ENCODE measurements around the gene SLC22A5.

Gene SLC22A5

GRCh38 chr5:132369474-132370180 is at the start of gene SLC22A5:
Gene SLC22A5, plus strand, starts transcription at chr5:132369710. Its CDS starts 263 bp downstream, at chr5:132369973.
- DNase-seq = peak; percentile 63 to 67

- DNase-seq = no peak
Observed at GRCh38 chr5:132319975-132320374, 49.5 kb upstream of the SLC22A5 start.

- no peak for DNase-seq
Observed at GRCh38 chr5:132321109-132321721, 48.3 kb upstream of the SLC22A5 start.

GRCh38 chr5:132322266-132322665 is 47.2 kb upstream of the SLC22A5 start:
- DNase-seq = no peak

- DNase-seq = no peak
Observed at GRCh38 chr5:132323202-132323601, 46.3 kb upstream of the SLC22A5 start.

GRCh38 chr5:132325691-132326090 is 43.8 kb upstream of the SLC22A5 start:
- no peak for DNase-seq

- DNase-seq = no peak
Observed at GRCh38 chr5:132327252-132327955, 42.1 kb upstream of the SLC22A5 start.

GRCh38 chr5:132334812-132335211 is 34.7 kb upstream of the SLC22A5 start:
- no peak for DNase-seq

GRCh38 chr5:132335402-132335801 is 34.1 kb upstream of the SLC22A5 start:
- no peak for DNase-seq

- DNase-seq = no peak
Observed at GRCh38 chr5:132339502-132339901, 30.0 kb upstream of the SLC22A5 start.

- no peak for DNase-seq
Observed at GRCh38 chr5:132342291-132343180, 27.0 kb upstream of the SLC22A5 start.

- no peak for DNase-seq
Observed at GRCh38 chr5:132344775-132345514, 24.6 kb upstream of the SLC22A5 start.

- no peak for DNase-seq
Observed at GRCh38 chr5:132353486-132353995, 16.0 kb upstream of the SLC22A5 start.

GRCh38 chr5:132354381-132355139 is 14.9 kb upstream of the SLC22A5 start:
- no peak for DNase-seq

- no peak for DNase-seq
Observed at GRCh38 chr5:132355140-132355765, 14.3 kb upstream of the SLC22A5 start.

- no peak for DNase-seq
Observed at GRCh38 chr5:132358775-132359174, 10.7 kb upstream of the SLC22A5 start.

GRCh38 chr5:132362086-132362485 is 7.4 kb upstream of the SLC22A5 start:
- DNase-seq = no peak

- no peak for DNase-seq
Observed at GRCh38 chr5:132363431-132364112, 5.9 kb upstream of the SLC22A5 start.

GRCh38 chr5:132364319-132364718 is 5.2 kb upstream of the SLC22A5 start:
- DNase-seq = peak in 1 of 2 donors; percentile 42

- DNase-seq = no peak
Observed at GRCh38 chr5:132365213-132365612, 4.3 kb upstream of the SLC22A5 start.
